ENCODE data around the gene FAM168A. TPM values are rescaled to one million over a fixed set of nuclear protein-coding genes. Genes with fewer than 3 reads are reported as not detected.

FAM168A gene
- total RNA-seq, 2 experiments from 2014 or later, result 10.1 to 23.7 TPM

DNA sequence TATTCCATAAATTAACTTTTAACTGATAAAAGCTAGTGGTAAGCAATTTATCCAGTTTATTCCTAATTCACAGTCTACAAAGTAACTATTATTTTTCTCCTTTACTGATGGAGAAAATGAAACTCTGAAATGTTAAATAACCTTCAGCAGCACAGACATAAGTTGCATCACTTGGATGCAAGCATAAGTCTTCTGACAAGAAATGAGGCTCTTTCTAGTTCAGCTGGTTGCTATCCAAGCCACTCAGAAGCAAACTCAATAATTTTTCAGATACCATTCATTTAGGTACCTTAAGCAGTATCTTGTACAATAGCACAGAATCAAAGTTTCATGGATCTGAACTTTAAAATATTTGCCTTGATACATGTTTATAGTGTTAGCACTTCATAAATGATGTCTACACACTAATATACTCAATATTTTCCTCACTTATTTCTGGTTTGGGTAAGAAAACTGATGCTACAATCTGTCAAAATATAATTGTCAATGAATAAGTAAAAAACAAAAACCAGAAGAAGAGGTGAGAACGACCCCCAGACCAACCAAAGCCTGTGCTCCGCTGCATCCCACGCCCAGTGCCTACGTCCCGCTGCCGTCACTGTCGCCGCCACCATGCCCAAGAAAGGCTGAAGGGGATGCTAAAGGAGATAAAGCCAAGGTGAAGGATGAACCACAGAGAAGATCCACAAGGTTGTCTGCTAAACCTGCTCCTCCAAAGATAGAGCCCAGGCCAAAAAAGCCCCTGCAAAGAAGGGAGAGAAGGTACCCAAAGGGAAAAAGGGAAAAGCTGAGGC is 18.1 kb downstream of the FAM168A start:
- ChIA-PET POLR2A (interaction anchor here (0.9 to 1.8 kb wide), 2 partner anchors 11 to 13 kb away, joined by 3 to 5 read pairs; no protein-coding TSS in a partner anchor), CTCF (ENCODE audit: unreplicated experiment) (no interaction called here)
- Histone ChIP-seq H3K9me3 (ENCODE audit: low read length) (peaks cover 7% of the 10 kb centered on the region; the same call in 1 of the 2 replicates), H2AFZ (ENCODE audit: low read length) (no peak overlapping the region), H3K4me3 (ENCODE audit: low read depth, low read length, poor library complexity, severe bottlenecking) (no peak overlapping the region), H4K20me1 (ENCODE audit: insufficient read depth, low read length) (no peaks in the 10 kb centered on the region), H3K4me2 (ENCODE audit: low read length) (no peak overlapping the region), H3K27ac (ENCODE audit: low read depth, low read length, poor library complexity, severe bottlenecking) (no peak overlapping the region), H3K4me1 (ENCODE audit: insufficient read depth, low read length, poor library complexity, severe bottlenecking) (no peaks in the 10 kb centered on the region), H3K36me3 (ENCODE audit: insufficient read depth, low read length) (peaks cover 22% of the 10 kb centered on the region), H3K79me2 (ENCODE audit: insufficient read depth, low read depth, low read length) (no peaks in the 10 kb centered on the region), H3K9me2 (ENCODE audit: insufficient read depth, low read length) (no peaks in the 10 kb centered on the region)
- intact Hi-C loops (cut with micrococcal nuclease; ENCODE audit: unreplicated experiment), result no loop called here
- DNase-seq (ENCODE audit: low spot score), result no peak
- BruUV-seq (replicated peaks), result no TSS peak
- TF ChIP-seq EZH2phosphoT487 (IDR thresholded peaks at IDR 0.05; ENCODE audit: borderline replicate concordance, low read depth, low read length), result no peak
- TF ChIP-seq, protein P1, sequence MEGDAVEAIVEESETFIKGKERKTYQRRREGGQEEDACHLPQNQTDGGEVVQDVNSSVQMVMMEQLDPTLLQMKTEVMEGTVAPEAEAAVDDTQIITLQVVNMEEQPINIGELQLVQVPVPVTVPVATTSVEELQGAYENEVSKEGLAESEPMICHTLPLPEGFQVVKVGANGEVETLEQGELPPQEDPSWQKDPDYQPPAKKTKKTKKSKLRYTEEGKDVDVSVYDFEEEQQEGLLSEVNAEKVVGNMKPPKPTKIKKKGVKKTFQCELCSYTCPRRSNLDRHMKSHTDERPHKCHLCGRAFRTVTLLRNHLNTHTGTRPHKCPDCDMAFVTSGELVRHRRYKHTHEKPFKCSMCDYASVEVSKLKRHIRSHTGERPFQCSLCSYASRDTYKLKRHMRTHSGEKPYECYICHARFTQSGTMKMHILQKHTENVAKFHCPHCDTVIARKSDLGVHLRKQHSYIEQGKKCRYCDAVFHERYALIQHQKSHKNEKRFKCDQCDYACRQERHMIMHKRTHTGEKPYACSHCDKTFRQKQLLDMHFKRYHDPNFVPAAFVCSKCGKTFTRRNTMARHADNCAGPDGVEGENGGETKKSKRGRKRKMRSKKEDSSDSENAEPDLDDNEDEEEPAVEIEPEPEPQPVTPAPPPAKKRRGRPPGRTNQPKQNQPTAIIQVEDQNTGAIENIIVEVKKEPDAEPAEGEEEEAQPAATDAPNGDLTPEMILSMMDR (conservative IDR thresholded peaks at IDR 0.05; ENCODE audit: low read length), result no peak

- intact Hi-C loops (cut with micrococcal nuclease; ENCODE audit: unreplicated experiment), result no loop called here
- H3K9me2 ChIP-seq (ENCODE audit: insufficient read depth, low read length), result no peaks in the 10 kb centered on the region
- H3K9me3 ChIP-seq (ENCODE audit: low read length), result peaks cover 7% of the 10 kb centered on the region; the same call in 1 of the 2 replicates
- H3K36me3 ChIP-seq (ENCODE audit: insufficient read depth, low read length), result peaks cover 22% of the 10 kb centered on the region
- CTCF ChIA-PET (ENCODE audit: unreplicated experiment), result no interaction called here
- TF ChIP-seq EZH2phosphoT487 (IDR thresholded peaks at IDR 0.05; ENCODE audit: borderline replicate concordance, low read depth, low read length), result no peak
- TF ChIP-seq, protein P1 (conservative IDR thresholded peaks at IDR 0.05; ENCODE audit: low read length), result no peak
- no peak overlapping the region for H2AFZ ChIP-seq (ENCODE audit: low read length)
- no peaks in the 10 kb centered on the region for H3K4me1 ChIP-seq (ENCODE audit: insufficient read depth, low read length, poor library complexity, severe bottlenecking)
- POLR2A ChIA-PET, result interaction anchor here (0.9 to 1.8 kb wide), 3 partner anchors 12 to 15 kb away, joined by 3 to 5 read pairs (median 4); no protein-coding TSS in a partner anchor
- H4K20me1 ChIP-seq (ENCODE audit: insufficient read depth, low read length), result no peaks in the 10 kb centered on the region
- H3K79me2 ChIP-seq (ENCODE audit: insufficient read depth, low read depth, low read length), result no peaks in the 10 kb centered on the region
- BruUV-seq (replicated peaks), result no TSS peak
- no peak overlapping the region for H3K27ac ChIP-seq (ENCODE audit: low read depth, low read length, poor library complexity, severe bottlenecking)
- no peak for DNase-seq (ENCODE audit: low spot score)
- no peak overlapping the region for H3K4me2 ChIP-seq (ENCODE audit: low read length)
- H3K4me3 ChIP-seq (ENCODE audit: low read depth, low read length, poor library complexity, severe bottlenecking), result no peak overlapping the region
Measured at GRCh38 chr11:73578592-73579185, 19.2 kb downstream of the FAM168A start.
